ENCODE measurements around the gene JAM2.

JAM2 gene

GRCh38 chr21:25756190-25756932 is 117.3 kb downstream of the JAM2 start:
- peak overlapping the region; percentile 36 for H3K4me2 ChIP-seq
- H3K4me3 ChIP-seq (IDR thresholded peaks at IDR 0.05; ENCODE audit: insufficient read depth, low read depth, low read length), result no peak overlapping the region
- no peaks in the 10 kb centered on the region; the same call in 1 of the 2 replicates for H3K36me3 ChIP-seq (ENCODE audit: insufficient read depth)
- TF ChIP-seq CTCF (conservative IDR thresholded peaks at IDR 0.05; ENCODE audit: low read depth, low read length), result no peak
- H3K27me3 ChIP-seq (ENCODE audit: insufficient read depth, low read depth), result no peaks in the 10 kb centered on the region
- H3K27ac ChIP-seq, result peak overlapping the region; percentile 14; the same call in 1 of the 2 replicates
- no peak overlapping the region for H2AFZ ChIP-seq (ENCODE audit: low read depth)
- no peak overlapping the region; the same call in 1 of the 2 replicates for H3K9ac ChIP-seq
- H3K4me1 ChIP-seq (ENCODE audit: low read depth, poor library complexity, severe bottlenecking), result peaks cover 19% of the 10 kb centered on the region
- H4K20me1 ChIP-seq (ENCODE audit: insufficient read depth), result no peaks in the 10 kb centered on the region
- no peaks in the 10 kb centered on the region for H3K79me2 ChIP-seq (ENCODE audit: insufficient read depth, low read depth)

GRCh38 chr21:25757531-25757930 is 118.5 kb downstream of the JAM2 start:
- Histone ChIP-seq H3K4me3 (IDR thresholded peaks at IDR 0.05; ENCODE audit: insufficient read depth, low read depth, low read length) (no peak overlapping the region), H4K20me1 (ENCODE audit: insufficient read depth) (no peaks in the 10 kb centered on the region), H3K27me3 (ENCODE audit: insufficient read depth, low read depth) (no peaks in the 10 kb centered on the region), H3K9ac (no peak overlapping the region), H3K79me2 (ENCODE audit: insufficient read depth, low read depth) (no peaks in the 10 kb centered on the region), H3K27ac (no peak overlapping the region), H3K4me2 (peak overlapping the region; percentile 36; the same call in 1 of the 2 replicates), H2AFZ (ENCODE audit: low read depth) (no peak overlapping the region), H3K4me1 (ENCODE audit: low read depth, poor library complexity, severe bottlenecking) (peaks cover 19% of the 10 kb centered on the region), H3K36me3 (ENCODE audit: insufficient read depth) (peaks cover 6% of the 10 kb centered on the region; the same call in 1 of the 2 replicates)
- TF ChIP-seq CTCF (conservative IDR thresholded peaks at IDR 0.05; ENCODE audit: low read depth, low read length), result no peak

- H3K36me3 ChIP-seq (ENCODE audit: insufficient read depth), result peaks cover 6% of the 10 kb centered on the region; the same call in 1 of the 2 replicates
- no peaks in the 10 kb centered on the region for H3K27me3 ChIP-seq (ENCODE audit: insufficient read depth, low read depth)
Observed at GRCh38 chr21:25759573-25759972, 120.5 kb downstream of the JAM2 start.

GRCh38 chr21:25760061-25760460 is 121.0 kb downstream of the JAM2 start:
- H3K4me3 ChIP-seq (IDR thresholded peaks at IDR 0.05; ENCODE audit: insufficient read depth, low read depth, low read length), result no peak overlapping the region
- H3K4me1 ChIP-seq (ENCODE audit: low read depth, poor library complexity, severe bottlenecking), result peaks cover 19% of the 10 kb centered on the region
- no peaks in the 10 kb centered on the region for H3K27me3 ChIP-seq (ENCODE audit: insufficient read depth, low read depth)
- no peak overlapping the region for H3K9ac ChIP-seq
- H3K36me3 ChIP-seq (ENCODE audit: insufficient read depth), result peaks cover 6% of the 10 kb centered on the region; the same call in 1 of the 2 replicates
- no peak overlapping the region for H2AFZ ChIP-seq (ENCODE audit: low read depth)
- no peaks in the 10 kb centered on the region for H3K79me2 ChIP-seq (ENCODE audit: insufficient read depth, low read depth)
- H3K4me2 ChIP-seq, result no peak overlapping the region
- TF ChIP-seq CTCF (conservative IDR thresholded peaks at IDR 0.05; ENCODE audit: low read depth, low read length), result no peak
- no peaks in the 10 kb centered on the region for H4K20me1 ChIP-seq (ENCODE audit: insufficient read depth)
- no peak overlapping the region for H3K27ac ChIP-seq

More at GRCh38 chr21:25759573-25759972, 120.5 kb downstream of the JAM2 start:
- no peak for TF ChIP-seq CTCF (conservative IDR thresholded peaks at IDR 0.05; ENCODE audit: low read depth, low read length)
- no peak overlapping the region for H3K4me2 ChIP-seq
- no peak overlapping the region for H3K4me3 ChIP-seq (IDR thresholded peaks at IDR 0.05; ENCODE audit: insufficient read depth, low read depth, low read length)
- H3K4me1 ChIP-seq (ENCODE audit: low read depth, poor library complexity, severe bottlenecking), result peaks cover 19% of the 10 kb centered on the region
- H3K27ac ChIP-seq, result no peak overlapping the region
- no peak overlapping the region for H2AFZ ChIP-seq (ENCODE audit: low read depth)
- H3K79me2 ChIP-seq (ENCODE audit: insufficient read depth, low read depth), result no peaks in the 10 kb centered on the region
- H4K20me1 ChIP-seq (ENCODE audit: insufficient read depth), result no peaks in the 10 kb centered on the region
- H3K9ac ChIP-seq, result no peak overlapping the region
